ENCODE data around the gene GALNT3. TPM values are rescaled to one million over a fixed set of nuclear protein-coding genes. Genes with fewer than 3 reads are reported as not detected.

Gene GALNT3
- total RNA-seq, 4 donors from 2014 or later, result 22.2 to 51.3 (median 37.9) TPM

DNA sequence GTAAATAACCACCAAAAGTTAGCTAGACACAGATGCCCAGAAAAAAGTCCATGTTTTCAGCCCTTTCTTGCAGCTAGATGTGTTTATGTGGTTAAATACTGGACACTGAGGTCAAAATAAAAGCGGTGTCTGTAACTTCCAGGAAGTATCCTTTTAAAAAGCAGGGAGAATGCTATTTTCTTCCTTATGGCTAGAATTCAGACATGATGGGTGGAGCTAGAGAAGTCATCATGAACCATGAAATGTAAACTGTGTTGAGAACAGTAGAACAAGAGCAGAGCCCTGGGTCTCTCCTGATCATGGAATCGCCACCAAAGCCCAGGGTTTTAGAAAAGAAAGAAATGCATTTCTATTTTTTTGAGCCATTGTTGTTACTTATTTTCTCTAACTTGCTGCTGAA is 41.3 kb upstream of the GALNT3 start:
- TF ChIP-seq CTCF (IDR thresholded peaks at IDR 0.05), result no peak
- no peak for TF ChIP-seq POLR2A (IDR thresholded peaks at IDR 0.05)
- Histone ChIP-seq H3K27me3 (no peaks in the 10 kb centered on the region), H3K27ac (no peak overlapping the region), H3K4me1 (no peaks in the 10 kb centered on the region), H3K9me3 (no peaks in the 10 kb centered on the region), H3K36me3 (no peaks in the 10 kb centered on the region), H3K4me3 (no peak overlapping the region)
- DNase-seq, result no peak

DNA sequence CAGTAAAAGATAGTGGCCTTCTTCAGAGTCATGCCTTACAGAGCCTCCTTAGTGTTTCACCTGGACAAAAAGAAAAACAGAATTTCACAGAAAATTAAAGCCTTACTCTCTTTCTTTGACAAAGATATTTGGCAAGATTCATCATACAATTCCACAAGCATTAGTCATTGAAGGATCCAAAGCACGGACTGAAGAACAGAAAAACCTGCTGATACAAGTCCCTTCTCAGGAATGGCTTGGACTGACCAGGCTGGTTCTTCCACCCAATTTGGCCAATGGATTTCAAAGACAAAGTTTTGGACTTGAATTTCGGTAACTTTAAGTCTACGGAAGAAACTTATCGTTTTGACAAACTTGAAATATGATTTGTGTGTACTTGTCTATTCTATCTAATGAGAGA is 39.1 kb upstream of the GALNT3 start:
- Histone ChIP-seq H3K9me3 (no peaks in the 10 kb centered on the region), H3K27me3 (no peaks in the 10 kb centered on the region), H3K27ac (no peak overlapping the region), H3K4me1 (no peaks in the 10 kb centered on the region), H3K4me3 (no peak overlapping the region), H3K36me3 (no peaks in the 10 kb centered on the region)
- TF ChIP-seq CTCF (IDR thresholded peaks at IDR 0.05) (no peak), POLR2A (IDR thresholded peaks at IDR 0.05) (no peak)
- no peak for DNase-seq

- H3K4me1 ChIP-seq, result no peaks in the 10 kb centered on the region
- no peaks in the 10 kb centered on the region for H3K27me3 ChIP-seq
- TF ChIP-seq POLR2A (IDR thresholded peaks at IDR 0.05), result no peak
- TF ChIP-seq CTCF (IDR thresholded peaks at IDR 0.05), result no peak
Observed at GRCh38 chr2:165827921-165828276, 33.9 kb upstream of the GALNT3 start.

DNA sequence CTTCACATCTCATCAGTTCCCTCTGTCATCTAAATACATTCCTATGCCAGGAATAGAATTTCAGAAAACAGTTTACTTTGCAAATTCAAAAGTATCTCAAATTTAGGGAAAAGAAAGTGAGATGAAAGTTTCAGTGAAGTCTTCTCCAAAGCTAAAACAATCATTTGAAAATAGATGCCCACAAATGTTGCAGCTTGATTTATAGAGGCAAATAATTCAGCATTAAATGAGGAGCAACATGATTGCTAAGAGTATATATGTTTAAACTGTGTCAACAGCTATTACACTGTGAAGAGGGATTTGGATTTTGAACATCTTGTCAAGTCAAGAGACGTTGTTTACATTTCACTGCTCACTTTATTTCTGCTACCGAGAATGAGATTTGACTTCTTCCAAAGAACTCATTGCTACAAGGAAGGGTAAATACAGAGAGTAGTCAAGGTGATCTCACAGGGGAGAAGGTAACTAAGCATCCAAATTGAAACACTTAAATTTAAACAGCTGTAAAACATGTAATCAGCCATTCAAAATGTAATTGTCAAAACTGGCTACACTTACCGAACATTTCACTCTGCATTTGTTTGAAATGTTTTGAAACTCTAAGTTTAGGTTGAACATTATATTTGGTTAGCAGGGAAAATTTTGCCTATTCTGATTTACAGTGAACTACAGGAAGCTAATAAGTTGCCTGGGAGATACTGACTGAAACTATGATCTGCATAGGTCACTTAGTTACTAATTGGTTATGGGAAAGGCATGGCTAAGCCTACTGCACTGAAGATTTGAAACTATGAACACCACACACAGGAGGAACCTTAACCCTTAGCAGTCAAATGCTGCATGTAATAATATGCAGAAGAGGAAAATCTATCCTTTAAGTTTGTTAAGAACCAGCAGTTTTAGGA is 33.2 kb upstream of the GALNT3 start:
- Histone ChIP-seq H3K4me3 (no peak overlapping the region), H3K36me3 (no peaks in the 10 kb centered on the region), H3K27me3 (no peaks in the 10 kb centered on the region), H3K27ac (no peak overlapping the region), H3K4me1 (no peaks in the 10 kb centered on the region), H3K9me3 (no peaks in the 10 kb centered on the region)
- DNase-seq, result no peak
- TF ChIP-seq CTCF (IDR thresholded peaks at IDR 0.05) (no peak), POLR2A (IDR thresholded peaks at IDR 0.05) (no peak)

More at GRCh38 chr2:165827921-165828276, 33.9 kb upstream of the GALNT3 start:
- H3K36me3 ChIP-seq, result no peaks in the 10 kb centered on the region
- H3K27ac ChIP-seq, result no peak overlapping the region
- H3K4me3 ChIP-seq, result no peak overlapping the region
- no peaks in the 10 kb centered on the region for H3K9me3 ChIP-seq
- no peak for DNase-seq

- no peak for DNase-seq
- H3K27ac ChIP-seq, result no peak overlapping the region
- no peaks in the 10 kb centered on the region for H3K4me1 ChIP-seq
- no peaks in the 10 kb centered on the region for H3K9me3 ChIP-seq
- no peak overlapping the region for H3K4me3 ChIP-seq
- TF ChIP-seq POLR2A (IDR thresholded peaks at IDR 0.05) (no peak), CTCF (IDR thresholded peaks at IDR 0.05) (no peak)
- H3K27me3 ChIP-seq, result no peaks in the 10 kb centered on the region
- H3K36me3 ChIP-seq, result no peaks in the 10 kb centered on the region
Observed at GRCh38 chr2:165825041-165825440, 31.0 kb upstream of the GALNT3 start.

All from Peyer's patch (tissue), 4 donors.